Activated CD8-positive, alpha-beta memory T cell treated with anti-CD3 and anti-CD28 coated beads for 1 hour (primary cell): ENCODE data around the gene TSPO2.

Experiments
- DNase-seq, 2 donors: peaks; one replicate each; pipeline ENCODE4 v3.0.0-alpha.2; 2020; ENCODE audit warnings: low read depth in 1 of 2; ENCODE audit errors: extremely low read depth in 1 of 2

The TSPO2 gene

GRCh38 chr6:41073203-41073967 lies 31.1 kb downstream of the TSPO2 start:
- peak; percentile 38 to 69 for DNase-seq

GRCh38 chr6:41073968-41074691 lies 31.9 kb downstream of the TSPO2 start:
- no peak for DNase-seq

- DNase-seq, result no peak
Observed at GRCh38 chr6:41074692-41075436, 32.6 kb downstream of the TSPO2 start.

- no peak for DNase-seq
Observed at GRCh38 chr6:41075651-41076626, 33.7 kb downstream of the TSPO2 start.

- DNase-seq, result no peak
Observed at GRCh38 chr6:41077536-41077935, 35.3 kb downstream of the TSPO2 start.

- no peak for DNase-seq
Observed at GRCh38 chr6:41078101-41078500, 35.8 kb downstream of the TSPO2 start.

- no peak for DNase-seq
Observed at GRCh38 chr6:41079080-41079479, 36.8 kb downstream of the TSPO2 start.

GRCh38 chr6:41080621-41081020 lies 38.4 kb downstream of the TSPO2 start:
- DNase-seq, result no peak

GRCh38 chr6:41083072-41083471 lies 40.8 kb downstream of the TSPO2 start:
- DNase-seq, result no peak

- DNase-seq, result no peak
Observed at GRCh38 chr6:41085182-41085581, 42.9 kb downstream of the TSPO2 start.

- DNase-seq, result no peak
Observed at GRCh38 chr6:41088451-41088850, 46.2 kb downstream of the TSPO2 start.

- DNase-seq, result no peak
Observed at GRCh38 chr6:41090841-41091761, 48.8 kb downstream of the TSPO2 start.

- no peak for DNase-seq
Observed at GRCh38 chr6:41092421-41093140, 50.3 kb downstream of the TSPO2 start.

GRCh38 chr6:41093729-41094128 lies 51.5 kb downstream of the TSPO2 start:
- DNase-seq, result no peak
